Right renal pelvis (tissue), 4 donors: ENCODE measurements around the gene RBMS3. TPM values are rescaled to one million over a fixed set of nuclear protein-coding genes. Genes with fewer than 3 reads are reported as not detected.
"Not testable (repeated sequence)": the region's sequence is repeated elsewhere in the genome, so short reads cannot be mapped to it uniquely, and the experiment has no call there.

Experiments used
- DNase-seq, 4 donors: peaks; one replicate each; pipeline ENCODE4 v3.0.0-alpha.2; 2013; ENCODE audit warnings: low read depth in 4 of 4, low spot score in 3 of 4, missing footprints in 1 of 4
- polyA plus RNA-seq, 4 donors: library from polyadenylated mRNA; unstranded; fragments of 120-200 nt; gene quantifications; one replicate each; pipeline ENCODE4 v1.2.1, GENCODE V29; 2013; ENCODE audit not compliant: insufficient read length in 4 of 4

Gene RBMS3
- polyA plus RNA-seq, 4 donors, result 10.3 to 15.0 (median 14.5) TPM

DNA sequence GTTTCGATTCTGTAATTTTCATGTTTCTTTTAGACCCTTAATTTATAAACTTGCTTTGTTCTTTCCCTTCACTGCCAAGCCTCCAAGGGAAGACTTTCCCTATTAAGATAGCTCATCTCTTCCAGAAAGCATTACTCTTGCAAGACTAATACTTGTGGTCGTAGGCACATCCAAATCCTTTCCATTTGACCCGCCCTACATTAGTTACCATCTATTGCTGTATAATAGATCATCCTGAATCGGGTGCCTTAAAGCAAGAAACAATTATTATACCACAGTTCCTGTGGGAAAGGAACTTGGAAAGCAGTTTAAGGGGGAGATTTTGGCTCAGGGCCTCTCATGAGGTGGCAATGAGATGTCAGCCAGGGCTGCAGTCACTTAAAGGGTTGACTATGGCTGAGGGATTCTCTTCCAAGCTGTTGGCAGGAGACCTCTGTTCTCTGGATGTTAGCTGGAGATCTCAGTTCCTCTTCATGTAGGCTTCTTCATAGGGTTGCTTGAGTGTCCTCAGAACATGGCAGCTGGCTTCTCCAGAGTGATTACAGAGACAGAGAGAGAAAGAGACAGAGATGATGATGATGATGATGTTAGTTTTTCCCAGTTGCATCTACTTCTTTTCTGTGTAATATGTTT is 755.2 kb downstream of the RBMS3 start:
- DNase-seq, result no peak

DNA sequence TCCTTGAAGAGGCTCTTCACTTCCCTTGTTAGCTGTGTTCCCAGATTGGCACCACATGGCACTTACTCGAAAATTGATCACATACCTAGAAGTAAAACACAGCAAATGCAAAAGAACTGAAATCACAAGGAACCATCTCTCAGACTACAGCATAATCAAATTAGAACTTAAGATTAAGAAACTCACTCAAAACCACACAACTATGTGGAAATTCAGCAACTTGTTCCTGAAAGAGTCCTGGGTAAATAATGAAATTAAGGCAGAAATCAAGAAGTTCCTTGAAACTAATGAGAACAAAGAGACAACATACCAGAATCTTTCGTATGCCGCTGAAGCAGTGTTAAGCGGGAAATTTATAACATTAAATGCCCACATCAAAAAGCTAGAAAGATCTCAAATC is 759.3 kb downstream of the RBMS3 start:
- no peak for DNase-seq

DNA sequence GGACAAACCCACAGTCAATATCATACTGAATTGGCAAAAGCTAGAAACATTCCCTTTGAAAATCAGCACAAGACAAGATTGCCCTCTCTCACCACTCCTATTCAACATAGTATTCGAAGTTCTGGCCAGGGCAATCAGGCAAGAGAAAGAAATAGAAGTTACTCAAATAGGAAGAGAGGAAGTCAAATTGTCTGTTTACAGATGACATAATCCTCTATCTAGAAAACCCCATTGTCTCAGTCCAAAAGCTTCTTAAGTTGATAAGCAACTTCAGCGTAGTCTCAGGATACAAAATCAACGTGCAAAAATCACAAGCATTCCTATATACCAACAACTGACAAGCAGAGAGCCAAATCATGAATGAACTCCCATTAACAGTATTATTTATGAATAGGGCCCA is 760.6 kb downstream of the RBMS3 start:
- DNase-seq, result not testable (repeated sequence)

DNA sequence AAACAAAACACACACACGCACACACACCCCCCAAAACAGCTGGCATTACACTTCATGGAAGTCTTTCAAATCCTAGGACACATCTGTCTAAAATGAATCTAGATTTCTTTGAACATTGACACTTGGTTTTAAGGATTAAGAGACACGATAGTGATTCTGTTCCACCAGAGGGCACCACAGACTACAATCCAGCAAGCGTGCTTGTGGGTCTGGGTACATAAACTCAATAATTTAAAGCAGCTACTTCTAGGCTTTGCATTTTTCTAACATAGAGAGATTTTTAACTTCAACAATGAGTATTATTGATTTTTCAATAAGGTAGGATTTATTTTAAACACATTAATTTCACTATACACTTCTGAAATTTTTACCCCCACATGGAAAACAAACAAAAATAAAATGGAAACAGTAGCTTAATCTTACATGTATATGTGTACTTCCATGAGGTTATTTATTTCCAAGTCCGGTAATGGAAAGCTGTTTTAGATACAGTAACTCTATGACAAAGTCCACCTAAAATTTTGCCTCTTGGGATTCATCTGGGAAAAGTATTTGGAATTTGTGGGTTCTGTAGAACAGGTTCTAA is 761.5 kb downstream of the RBMS3 start:
- peak; percentile 52 to 62 (median 56) for DNase-seq

DNA sequence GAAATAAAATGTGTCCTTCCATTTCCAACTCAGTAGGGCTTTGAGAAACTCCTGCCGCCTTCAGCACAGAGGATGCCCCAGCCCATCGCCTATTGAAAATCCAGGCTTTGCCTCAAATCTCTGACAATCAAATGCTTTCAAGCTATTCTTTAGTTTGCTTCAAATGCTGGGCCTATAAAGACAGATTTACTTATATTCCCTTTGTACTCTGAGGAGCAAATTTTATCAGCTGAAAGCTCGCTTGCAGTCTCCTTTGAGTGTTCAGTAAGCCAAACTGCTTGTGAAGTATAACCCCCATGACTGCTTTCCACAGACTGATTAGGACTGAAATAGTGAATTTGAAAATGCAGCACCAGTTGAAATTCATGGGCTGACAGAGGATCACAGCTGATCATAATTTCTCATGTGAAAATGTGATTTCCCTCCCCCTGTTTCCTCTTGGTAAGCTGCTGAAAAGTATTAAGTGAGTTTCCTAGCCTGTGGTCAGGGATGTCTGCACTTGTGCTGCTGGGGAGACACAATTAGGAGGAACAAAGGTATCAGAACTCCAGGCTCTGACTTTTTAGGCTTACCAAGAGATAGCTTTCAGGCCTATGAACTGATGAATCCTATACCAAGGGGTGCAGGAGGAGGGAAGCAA is 762.2 kb downstream of the RBMS3 start:
- DNase-seq, result no peak

DNA sequence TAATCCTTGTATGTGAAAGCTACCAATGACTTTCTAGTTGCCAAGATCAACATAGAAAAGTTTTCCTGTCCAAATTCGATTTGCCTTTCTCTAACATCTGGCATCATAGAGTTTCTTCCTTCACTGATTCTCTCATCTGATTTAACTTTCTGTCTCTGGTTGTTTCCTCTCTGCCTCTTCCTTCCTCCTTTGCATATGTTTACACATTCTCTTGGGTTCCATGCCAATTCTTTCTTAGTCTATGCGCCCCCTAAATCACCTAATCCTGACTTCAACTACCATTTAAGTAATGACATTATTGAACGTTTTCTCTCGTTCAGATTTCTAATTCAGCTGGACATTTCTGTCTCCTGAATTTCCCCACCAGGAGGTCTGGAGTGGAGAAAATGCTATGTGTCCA is 763.6 kb downstream of the RBMS3 start:
- no peak for DNase-seq

DNA sequence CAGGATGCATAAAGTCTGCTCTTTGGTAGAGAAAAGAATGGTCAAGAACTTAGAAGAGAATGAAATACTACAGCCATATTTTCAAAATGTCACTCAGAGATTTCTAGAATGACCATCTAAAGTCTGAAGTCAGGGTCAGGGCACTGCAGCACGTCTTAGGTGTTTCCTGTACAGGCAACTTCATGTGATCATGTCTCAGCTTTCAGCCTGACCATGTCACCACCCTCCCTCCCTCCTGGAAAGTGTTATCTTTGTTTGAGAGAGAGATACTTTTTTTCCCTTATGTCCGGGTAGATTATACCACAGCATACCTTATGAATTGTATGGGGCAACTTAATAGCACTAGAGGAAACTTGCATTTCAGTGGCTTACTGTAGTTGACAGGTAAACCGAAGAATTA is 767.6 kb downstream of the RBMS3 start:
- no peak for DNase-seq

DNA sequence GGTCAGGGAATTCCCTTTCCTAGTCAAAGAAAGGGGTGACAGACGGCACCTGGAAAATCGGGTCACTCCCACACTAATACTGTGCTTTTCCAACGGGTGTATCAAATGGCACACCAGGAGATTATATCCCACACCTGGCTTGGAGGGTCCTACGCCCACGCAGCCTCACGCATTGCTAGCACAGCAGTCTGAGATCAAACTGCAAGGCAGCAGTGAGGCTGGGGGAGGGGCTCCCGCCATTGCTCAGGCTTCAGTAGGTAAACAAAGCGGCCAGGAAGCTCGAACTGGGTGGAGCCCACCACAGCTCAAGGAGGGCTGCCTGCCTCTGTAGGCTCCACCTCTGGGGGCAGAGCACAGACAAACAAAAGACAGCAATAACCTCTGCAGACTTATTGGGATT is 769.2 kb downstream of the RBMS3 start:
- not testable (repeated sequence) for DNase-seq

DNA sequence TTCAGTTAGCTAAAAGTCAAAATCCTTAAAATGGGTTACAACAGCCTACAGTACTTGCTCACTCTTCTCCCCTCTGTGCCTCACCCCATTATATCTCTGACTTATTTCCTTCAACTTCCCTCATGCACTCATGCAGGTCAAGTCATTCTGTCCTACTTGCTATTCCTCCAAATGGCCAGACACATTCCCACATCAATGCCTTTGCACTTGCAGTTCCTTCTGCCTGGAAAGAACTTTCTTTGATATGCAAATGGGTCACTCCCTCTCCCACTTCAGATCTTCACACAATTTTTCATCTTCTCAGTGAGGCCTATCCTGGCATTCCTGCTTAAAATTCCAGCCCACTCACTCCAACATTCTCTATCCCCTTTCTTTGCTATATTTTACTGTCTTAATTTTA is 778.4 kb downstream of the RBMS3 start:
- DNase-seq, result no peak
